Liver (tissue), 9 donors: ENCODE measurements around the gene TCF7L2. TPM values are rescaled to one million over a fixed set of nuclear protein-coding genes. Genes with fewer than 3 reads are reported as not detected.

Source experiments
- DNase-seq: peaks from one replicate; pipeline ENCODE4 v3.0.0-alpha.2; 2017; ENCODE audit warnings: low spot score
- H3K27ac ChIP-seq, 2 donors: one replicate each; pipeline ENCODE4 v1.7.0; 2013; ENCODE audit warnings: inconsistent platforms in 2 of 2, low read length in 2 of 2, control low read depth in 1 of 2, low read depth in 1 of 2, mild to moderate bottlenecking in 1 of 2
- H3K27me3 ChIP-seq, 4 donors: one replicate each; pipeline versions ENCODE4 v1.6.1 to v1.7.0; 2013; ENCODE audit warnings: low read length in 3 of 4, inconsistent platforms in 1 of 4, mild to moderate bottlenecking in 1 of 4, moderate library complexity in 1 of 4; ENCODE audit not compliant: control insufficient read depth in 4 of 4, insufficient read depth in 4 of 4
- H3K36me3 ChIP-seq, 4 donors: one replicate each; pipeline versions ENCODE4 v1.6.1 to v1.7.0; 2013; ENCODE audit warnings: low read length in 3 of 4, mild to moderate bottlenecking in 3 of 4, low read depth in 1 of 4, moderate library complexity in 1 of 4; ENCODE audit not compliant: control insufficient read depth in 4 of 4, insufficient read depth in 3 of 4
- H3K4me1 ChIP-seq, 4 donors: one replicate each; pipeline versions ENCODE4 v1.6.1 to v1.7.0; 2013; ENCODE audit warnings: low read length in 3 of 4, mild to moderate bottlenecking in 3 of 4, moderate library complexity in 1 of 4; ENCODE audit not compliant: control insufficient read depth in 4 of 4, insufficient read depth in 4 of 4
- H3K4me3 ChIP-seq, 3 donors: one replicate each; pipeline versions ENCODE4 v1.6.1 to v1.7.0; 2013; ENCODE audit warnings: low read length in 3 of 3, control low read depth in 1 of 3, low read depth in 1 of 3, mild to moderate bottlenecking in 1 of 3
- H3K9ac ChIP-seq, 2 donors: one replicate each; pipeline ENCODE4 v1.7.0; 2013; ENCODE audit warnings: low read length in 2 of 2, mild to moderate bottlenecking in 2 of 2, moderate library complexity in 2 of 2, control low read depth in 1 of 2, low read depth in 1 of 2
- H3K9me3 ChIP-seq, 4 donors: one replicate each; pipeline versions ENCODE4 v1.6.1 to v1.7.0; 2013; ENCODE audit warnings: low read length in 3 of 4; ENCODE audit not compliant: control insufficient read depth in 4 of 4
- EGR1 ChIP-seq, 2 donors: IDR thresholded peaks; 2 replicates each; pipeline ENCODE4 v1.6.1; 2016 to 2018; ENCODE audit warnings: antibody characterized with exemption in 2 of 2, low read depth in 2 of 2
- FOXA1 ChIP-seq: IDR thresholded peaks from 2 replicates; pipeline ENCODE4 v1.6.1; 2016; ENCODE audit warnings: antibody characterized with exemption
- FOXA2 ChIP-seq: IDR thresholded peaks from 2 replicates; pipeline ENCODE4 v1.6.1; 2016; ENCODE audit warnings: antibody characterized with exemption
- GABPA ChIP-seq, 2 donors: IDR thresholded peaks in 1 of 2; conservative IDR thresholded peaks in 1 of 2; 2 replicates each; pipeline ENCODE4 v1.6.1; 2016; ENCODE audit warnings: antibody characterized with exemption in 2 of 2, mild to moderate bottlenecking in 1 of 2, moderate library complexity in 1 of 2
- HNF4A ChIP-seq, 2 donors: conservative IDR thresholded peaks; 2 replicates each; pipeline ENCODE4 v1.6.1; 2016; ENCODE audit warnings: antibody characterized with exemption in 2 of 2, mild to moderate bottlenecking in 2 of 2
- HNF4G ChIP-seq: IDR thresholded peaks from 2 replicates; pipeline ENCODE4 v1.6.1; 2016; ENCODE audit warnings: antibody characterized with exemption
- JUND ChIP-seq, 2 donors: IDR thresholded peaks; 2 replicates each; pipeline ENCODE4 v1.6.1; 2016; ENCODE audit warnings: antibody characterized with exemption in 2 of 2
- MAX ChIP-seq: IDR thresholded peaks from 2 replicates; pipeline ENCODE4 v1.6.1; 2016; ENCODE audit warnings: antibody characterized with exemption
- NR2F2 ChIP-seq: IDR thresholded peaks from 2 replicates; pipeline ENCODE4 v1.6.1; 2016; ENCODE audit warnings: antibody characterized with exemption
- RAD21 ChIP-seq, 2 donors: IDR thresholded peaks; 2 replicates each; pipeline ENCODE4 v1.6.1; 2016; ENCODE audit warnings: antibody characterized with exemption in 2 of 2, mild to moderate bottlenecking in 2 of 2
- REST ChIP-seq: IDR thresholded peaks from 2 replicates; pipeline ENCODE4 v1.6.1; 2016; ENCODE audit warnings: antibody characterized with exemption, mild to moderate bottlenecking
- RXRA ChIP-seq, 2 donors: IDR thresholded peaks; 2 replicates each; pipeline ENCODE4 v1.6.1; 2017 to 2018; ENCODE audit warnings: antibody characterized with exemption in 2 of 2, mild to moderate bottlenecking in 1 of 2
- SP1 ChIP-seq: IDR thresholded peaks from 2 replicates; pipeline ENCODE4 v1.6.1; 2018; ENCODE audit warnings: antibody characterized with exemption, mild to moderate bottlenecking
- TAF1 ChIP-seq: conservative IDR thresholded peaks from 2 replicates; pipeline ENCODE4 v1.6.1; 2016; ENCODE audit warnings: antibody characterized with exemption, mild to moderate bottlenecking
- YY1 ChIP-seq: IDR thresholded peaks from 2 replicates; pipeline ENCODE4 v1.6.1; 2016; ENCODE audit warnings: antibody characterized with exemption, mild to moderate bottlenecking
- WGBS: extraction: QIAGEN DNeasy Blood & Tissue Kit; methylation state at CpG from one replicate; pipeline ENCODE4 v1.1.7; 2013; 5-methylcytosine and 5-hydroxymethylcytosine counted together
- polyA plus RNA-seq, 2 donors: library from polyadenylated mRNA; stranded (reverse) in 1 of 2; unstranded in 1 of 2; fragments of 200-250 nt in 1 of 2; fragments of >200 nt in 1 of 2; fragmentation: Nextera tagmentation in 1 of 2; extraction: Ambion mirVana in 1 of 2; gene quantifications; one replicate each; pipeline versions ENCODE4 v1.2.1 to v1.2.3, GENCODE V29; 2013 to 2015
- total RNA-seq, 2 donors: library from RNA; depleted of rRNA; stranded (reverse); fragments of >200 nt; gene quantifications; one replicate each; pipeline ENCODE4 v1.2.3, GENCODE V29; 2014
- TF ChIP-seq, protein P1 (sequence below): fragments of 150-350 bp; IDR thresholded peaks from 2 replicates; pipeline ENCODE4 v1.5.1; 2017; ENCODE audit warnings: improper control_type of control experiment, low read depth, low read length; ENCODE audit not compliant: missing input control
- TF ChIP-seq, protein P2 (sequence below): IDR thresholded peaks from 2 replicates; pipeline ENCODE4 v1.6.1; 2016; ENCODE audit warnings: antibody characterized with exemption
- TF ChIP-seq, protein P3 (sequence below): IDR thresholded peaks from 2 replicates; pipeline ENCODE4 v1.6.1; 2016; ENCODE audit warnings: antibody characterized with exemption
- donor health status: healthy.
- donor health status: healthy.
- donor health status: healthy.
- donor health status: healthy.
- donor health status: healthy.

Gene TCF7L2
- total and polyA plus RNA-seq, 4 donors, result 4.9 to 18.0 (median 8.3) TPM

DNA sequence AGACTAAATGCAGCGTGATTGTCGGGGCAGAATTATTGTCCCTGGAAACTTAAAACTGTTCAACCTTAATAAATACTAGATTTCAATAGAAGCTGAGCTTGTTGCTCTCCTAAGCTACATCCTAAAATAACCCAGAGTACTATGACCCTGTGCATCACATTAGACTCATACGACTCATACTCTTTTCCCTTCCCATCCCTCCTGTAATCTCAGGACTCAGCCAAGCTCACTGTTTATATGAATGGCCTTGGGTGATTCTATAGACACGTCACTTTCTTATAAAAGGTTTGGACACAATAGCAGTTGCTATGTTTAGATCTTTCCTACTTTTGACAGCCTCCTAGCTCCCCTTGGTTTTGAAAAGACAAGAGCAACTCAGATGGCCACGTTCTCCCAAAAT, 17.2 kb downstream of the TCF7L2 start:
- Histone ChIP-seq H3K36me3 (peaks cover 0 to 17% (median 14%) of the 10 kb centered on the region in 4 donors), H3K4me3 (no peak overlapping the region), H3K27ac (no peak overlapping the region), H3K9ac (no peak overlapping the region), H3K9me3 (no peaks in the 10 kb centered on the region), H3K4me1 (peaks cover 0 to 3% (median 0%) of the 10 kb centered on the region in 4 donors), H3K27me3 (no peaks in the 10 kb centered on the region)
- 90% methylated on average over 5 of the region's 5 CpGs for WGBS
- DNase-seq, result no peak
- TF ChIP-seq FOXA1 (no peak), RAD21 (IDR thresholded peaks at IDR 0.05) (no peak), EGR1 (IDR thresholded peaks at IDR 0.05; ENCODE audit: low read depth in 2 of 2) (no peak), REST (no peak), MAX (no peak), HNF4G (no peak), YY1 (no peak), FOXA2 (no peak), GABPA (IDR thresholded peaks at IDR 0.05 in 1 of 2, conservative IDR thresholded peaks at IDR 0.05 in 1 of 2) (no peak), TAF1 (no peak), JUND (IDR thresholded peaks at IDR 0.05) (no peak), RXRA (IDR thresholded peaks at IDR 0.05) (no peak), HNF4A (conservative IDR thresholded peaks at IDR 0.05) (no peak), SP1 (no peak), NR2F2 (no peak)
- TF ChIP-seq, protein P1, sequence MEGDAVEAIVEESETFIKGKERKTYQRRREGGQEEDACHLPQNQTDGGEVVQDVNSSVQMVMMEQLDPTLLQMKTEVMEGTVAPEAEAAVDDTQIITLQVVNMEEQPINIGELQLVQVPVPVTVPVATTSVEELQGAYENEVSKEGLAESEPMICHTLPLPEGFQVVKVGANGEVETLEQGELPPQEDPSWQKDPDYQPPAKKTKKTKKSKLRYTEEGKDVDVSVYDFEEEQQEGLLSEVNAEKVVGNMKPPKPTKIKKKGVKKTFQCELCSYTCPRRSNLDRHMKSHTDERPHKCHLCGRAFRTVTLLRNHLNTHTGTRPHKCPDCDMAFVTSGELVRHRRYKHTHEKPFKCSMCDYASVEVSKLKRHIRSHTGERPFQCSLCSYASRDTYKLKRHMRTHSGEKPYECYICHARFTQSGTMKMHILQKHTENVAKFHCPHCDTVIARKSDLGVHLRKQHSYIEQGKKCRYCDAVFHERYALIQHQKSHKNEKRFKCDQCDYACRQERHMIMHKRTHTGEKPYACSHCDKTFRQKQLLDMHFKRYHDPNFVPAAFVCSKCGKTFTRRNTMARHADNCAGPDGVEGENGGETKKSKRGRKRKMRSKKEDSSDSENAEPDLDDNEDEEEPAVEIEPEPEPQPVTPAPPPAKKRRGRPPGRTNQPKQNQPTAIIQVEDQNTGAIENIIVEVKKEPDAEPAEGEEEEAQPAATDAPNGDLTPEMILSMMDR, result no peak
- TF ChIP-seq, protein P2, sequence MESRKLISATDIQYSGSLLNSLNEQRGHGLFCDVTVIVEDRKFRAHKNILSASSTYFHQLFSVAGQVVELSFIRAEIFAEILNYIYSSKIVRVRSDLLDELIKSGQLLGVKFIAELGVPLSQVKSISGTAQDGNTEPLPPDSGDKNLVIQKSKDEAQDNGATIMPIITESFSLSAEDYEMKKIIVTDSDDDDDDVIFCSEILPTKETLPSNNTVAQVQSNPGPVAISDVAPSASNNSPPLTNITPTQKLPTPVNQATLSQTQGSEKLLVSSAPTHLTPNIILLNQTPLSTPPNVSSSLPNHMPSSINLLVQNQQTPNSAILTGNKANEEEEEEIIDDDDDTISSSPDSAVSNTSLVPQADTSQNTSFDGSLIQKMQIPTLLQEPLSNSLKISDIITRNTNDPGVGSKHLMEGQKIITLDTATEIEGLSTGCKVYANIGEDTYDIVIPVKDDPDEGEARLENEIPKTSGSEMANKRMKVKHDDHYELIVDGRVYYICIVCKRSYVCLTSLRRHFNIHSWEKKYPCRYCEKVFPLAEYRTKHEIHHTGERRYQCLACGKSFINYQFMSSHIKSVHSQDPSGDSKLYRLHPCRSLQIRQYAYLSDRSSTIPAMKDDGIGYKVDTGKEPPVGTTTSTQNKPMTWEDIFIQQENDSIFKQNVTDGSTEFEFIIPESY, result no peak
- TF ChIP-seq, protein P3, sequence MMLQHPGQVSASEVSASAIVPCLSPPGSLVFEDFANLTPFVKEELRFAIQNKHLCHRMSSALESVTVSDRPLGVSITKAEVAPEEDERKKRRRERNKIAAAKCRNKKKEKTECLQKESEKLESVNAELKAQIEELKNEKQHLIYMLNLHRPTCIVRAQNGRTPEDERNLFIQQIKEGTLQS, result no peak
